ENCODE measurements around the gene HORMAD2.

DNA sequence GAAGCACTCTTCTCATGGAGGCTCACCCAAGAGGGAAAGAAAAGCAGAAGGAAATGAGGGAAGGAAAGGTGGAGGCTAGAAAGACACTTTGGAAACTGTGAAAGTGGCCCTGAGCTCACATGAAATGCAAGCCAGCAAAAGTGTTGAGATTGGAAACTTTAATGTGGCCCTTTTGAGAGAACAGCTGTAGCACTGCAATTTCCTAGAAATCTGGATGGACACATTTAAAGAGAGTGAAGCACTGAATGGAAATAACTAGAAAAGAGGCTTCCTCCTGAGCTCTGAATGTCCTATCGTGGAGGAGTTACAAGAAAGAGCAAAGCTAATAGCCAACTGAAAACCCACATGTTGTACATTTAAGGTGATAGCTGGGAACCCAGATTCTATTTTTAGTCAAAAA lies 110.3 kb downstream of the HORMAD2 start:
- TF ChIP-seq EZH2 (IDR thresholded peaks at IDR 0.05; ENCODE audit: borderline replicate concordance, insufficient read depth, low read depth, low read length, poor library complexity, severe bottlenecking) = no peak
- TF ChIP-seq, protein P1, sequence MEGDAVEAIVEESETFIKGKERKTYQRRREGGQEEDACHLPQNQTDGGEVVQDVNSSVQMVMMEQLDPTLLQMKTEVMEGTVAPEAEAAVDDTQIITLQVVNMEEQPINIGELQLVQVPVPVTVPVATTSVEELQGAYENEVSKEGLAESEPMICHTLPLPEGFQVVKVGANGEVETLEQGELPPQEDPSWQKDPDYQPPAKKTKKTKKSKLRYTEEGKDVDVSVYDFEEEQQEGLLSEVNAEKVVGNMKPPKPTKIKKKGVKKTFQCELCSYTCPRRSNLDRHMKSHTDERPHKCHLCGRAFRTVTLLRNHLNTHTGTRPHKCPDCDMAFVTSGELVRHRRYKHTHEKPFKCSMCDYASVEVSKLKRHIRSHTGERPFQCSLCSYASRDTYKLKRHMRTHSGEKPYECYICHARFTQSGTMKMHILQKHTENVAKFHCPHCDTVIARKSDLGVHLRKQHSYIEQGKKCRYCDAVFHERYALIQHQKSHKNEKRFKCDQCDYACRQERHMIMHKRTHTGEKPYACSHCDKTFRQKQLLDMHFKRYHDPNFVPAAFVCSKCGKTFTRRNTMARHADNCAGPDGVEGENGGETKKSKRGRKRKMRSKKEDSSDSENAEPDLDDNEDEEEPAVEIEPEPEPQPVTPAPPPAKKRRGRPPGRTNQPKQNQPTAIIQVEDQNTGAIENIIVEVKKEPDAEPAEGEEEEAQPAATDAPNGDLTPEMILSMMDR (IDR thresholded peaks at IDR 0.05) = no peak

Measured in B cell (primary cell).